B cell (primary cell): ENCODE results near the gene TNPO2. TPM values are rescaled to one million over a fixed set of nuclear protein-coding genes. Genes with fewer than 3 reads are reported as not detected.

Experiments used
- ATAC-seq: fragments of 200-7000 bp; cut with Tn5 transposase; one replicate; pipeline ENCODE4 v1.10.0; 2021; ENCODE audit warnings: low read depth, mild to moderate bottlenecking, moderate number of reproducible peaks, moderate library complexity
- CTCF ChIA-PET: fragments of 350-600 bp; sonication (Branson Sonifier 250); formaldehyde crosslinking; loops from one replicate; lab custom pipeline; 2021; ENCODE audit warnings: antibody characterized with exemption, inconsistent platforms; lab: Charles Lee
- POLR2A ChIA-PET: fragments of 350-600 bp; sonication (Branson Sonifier 250); formaldehyde crosslinking; loops from one replicate; lab custom pipeline; 2021; ENCODE audit warnings: antibody characterized with exemption; lab: Charles Lee
- DNase-seq: peaks from one replicate; pipeline ENCODE4 v3.0.0; 2013
- H2AFZ ChIP-seq: 2 replicates; pipeline ENCODE4 v1.6.1; 2012; ENCODE audit warnings: mild to moderate bottlenecking, low read depth, low read length; ENCODE audit not compliant: insufficient read depth, poor library complexity, severe bottlenecking
- H3K27ac ChIP-seq, 2 donors: 1 replicate in 1 of 2; 2 replicates in 1 of 2; pipeline ENCODE4 v1.5.1; 2012 to 2013; ENCODE audit warnings: low read length in 2 of 2, mild to moderate bottlenecking in 2 of 2, moderate library complexity in 1 of 2
- H3K27me3 ChIP-seq, 4 experiments: fragments of 200-600 bp in 1 of 4; sonication (generic) in 1 of 4; replicated peaks in 1 of 4; 1 replicate in 2 of 4; 2 replicates in 2 of 4; pipeline versions ENCODE4 v1.6.1 to v1.7.0; 2013 to 2016; ENCODE audit warnings: low read length in 3 of 4, mild to moderate bottlenecking in 2 of 4, mixed read lengths in 1 of 4, moderate library complexity in 1 of 4; ENCODE audit not compliant: insufficient read depth in 4 of 4, control insufficient read depth in 3 of 4; ENCODE audit errors: control extremely low read depth in 1 of 4
- H3K36me3 ChIP-seq, 2 experiments: replicated peaks in 1 of 2; 1 replicate in 1 of 2; 2 replicates in 1 of 2; pipeline versions ENCODE4 v1.6.1 to v1.7.1; 2013; ENCODE audit warnings: low read length in 1 of 2; ENCODE audit not compliant: insufficient read depth in 2 of 2, control insufficient read depth in 1 of 2; ENCODE audit errors: control extremely low read depth in 1 of 2, extremely low read depth in 1 of 2
- H3K4me1 ChIP-seq, 2 donors: fragments of 200-600 bp in 1 of 2; sonication (generic) in 1 of 2; 1 replicate in 1 of 2; 2 replicates in 1 of 2; pipeline versions ENCODE4 v1.5.1 to v1.6.1; 2013 to 2017; ENCODE audit warnings: low read length in 2 of 2; ENCODE audit not compliant: control insufficient read depth in 2 of 2, insufficient read depth in 2 of 2
- H3K4me2 ChIP-seq: replicated peaks from 2 replicates; pipeline ENCODE3; 2012; ENCODE audit warnings: mild to moderate bottlenecking, low read depth, low read length; ENCODE audit not compliant: poor library complexity, severe bottlenecking
- H3K4me3 ChIP-seq, 5 experiments: fragments of 200-600 bp in 1 of 5; sonication (generic) in 1 of 5; 1 replicate in 3 of 5; 2 replicates in 2 of 5; pipeline versions ENCODE4 v1.5.1 to v1.7.0; 2011 to 2016; ENCODE audit warnings: low read length in 4 of 5, mild to moderate bottlenecking in 4 of 5, low read depth in 2 of 5, control low read depth in 1 of 5, moderate library complexity in 1 of 5; ENCODE audit not compliant: insufficient read depth in 1 of 5; ENCODE audit errors: control extremely low read depth in 1 of 5, extremely low read depth in 1 of 5
- H3K79me2 ChIP-seq: fragments of 200-600 bp; sonication (generic); one replicate; pipeline ENCODE4 v1.6.0; 2016; ENCODE audit warnings: low read length; ENCODE audit not compliant: control insufficient read depth, insufficient read depth
- H3K9ac ChIP-seq: fragments of 200-600 bp; sonication (generic); 2 replicates; pipeline ENCODE4 v1.6.1; 2017; ENCODE audit warnings: mild to moderate bottlenecking, low read length, moderate library complexity
- H3K9me3 ChIP-seq, 3 donors: one replicate each; pipeline versions ENCODE4 v1.6.1 to v1.7.1; 2013; ENCODE audit warnings: low read length in 2 of 3; ENCODE audit not compliant: control insufficient read depth in 2 of 3, insufficient read depth in 1 of 3; ENCODE audit errors: control extremely low read depth in 1 of 3
- H4K20me1 ChIP-seq: 2 replicates; pipeline ENCODE4 v1.6.0; 2012; ENCODE audit warnings: mild to moderate bottlenecking, low read length; ENCODE audit not compliant: insufficient read depth, control insufficient read depth, poor library complexity, severe bottlenecking
- H3K27ac Mint-ChIP-seq: one replicate; pipeline ENCODE4 v1.8.0; 2021; ENCODE audit warnings: mixed read lengths
- H3K27me3 Mint-ChIP-seq: one replicate; pipeline ENCODE4 v1.8.0; 2021; ENCODE audit warnings: mixed read lengths
- H3K4me1 Mint-ChIP-seq: one replicate; pipeline ENCODE4 v1.8.0; 2021; ENCODE audit warnings: mixed read lengths
- H3K4me3 Mint-ChIP-seq: one replicate; pipeline ENCODE4 v1.8.0; 2021; ENCODE audit warnings: mixed read lengths
- H3K9me3 Mint-ChIP-seq: one replicate; pipeline ENCODE4 v1.8.0; 2022; ENCODE audit warnings: mixed read lengths; ENCODE audit not compliant: insufficient read depth
- EZH2 ChIP-seq: IDR thresholded peaks from 2 replicates; pipeline ENCODE4 v1.6.1; 2012; ENCODE audit warnings: borderline replicate concordance, low read depth, mild to moderate bottlenecking, moderate library complexity, low read length; ENCODE audit not compliant: insufficient read depth, poor library complexity, severe bottlenecking
- WGBS: methylation state at CpG from one replicate; pipeline ENCODE4 v1.1.5; 2013; ENCODE audit warnings: missing lambda C conversion rate; ENCODE audit not compliant: insufficient coverage; 5-methylcytosine and 5-hydroxymethylcytosine counted together
- intact Hi-C: fragments of 100-400 bp; cut with micrococcal nuclease; formaldehyde crosslinking; loops from one replicate; pipeline ENCODE4 v1.10.0; 2022
- polyA plus RNA-seq: library from polyadenylated mRNA; depleted of rRNA; stranded (reverse); fragments of >200 nt; gene quantifications from 2 replicates; pipeline ENCODE4 v1.2.3, GENCODE V29; 2012
- total RNA-seq, 2 donors: library from RNA; stranded (reverse); fragments of 120-200 nt in 1 of 2; gene quantifications; 1 replicate in 1 of 2; 2 replicates in 1 of 2; pipeline versions ENCODE4 v1.2.3 to v1.2.4, GENCODE V29; 2013 to 2022
- TF ChIP-seq, protein P1 (sequence below): fragments of 200-600 bp; IDR thresholded peaks from one replicate; pipeline ENCODE4 v1.8.0; 2022; ENCODE audit warnings: antibody characterized with exemption, mild to moderate bottlenecking

TNPO2 gene
- total and polyA plus RNA-seq, 2 donors (not counting 1 experiment from before 2014, with no cell fraction given), result 73.7 to 85.6 TPM

DNA sequence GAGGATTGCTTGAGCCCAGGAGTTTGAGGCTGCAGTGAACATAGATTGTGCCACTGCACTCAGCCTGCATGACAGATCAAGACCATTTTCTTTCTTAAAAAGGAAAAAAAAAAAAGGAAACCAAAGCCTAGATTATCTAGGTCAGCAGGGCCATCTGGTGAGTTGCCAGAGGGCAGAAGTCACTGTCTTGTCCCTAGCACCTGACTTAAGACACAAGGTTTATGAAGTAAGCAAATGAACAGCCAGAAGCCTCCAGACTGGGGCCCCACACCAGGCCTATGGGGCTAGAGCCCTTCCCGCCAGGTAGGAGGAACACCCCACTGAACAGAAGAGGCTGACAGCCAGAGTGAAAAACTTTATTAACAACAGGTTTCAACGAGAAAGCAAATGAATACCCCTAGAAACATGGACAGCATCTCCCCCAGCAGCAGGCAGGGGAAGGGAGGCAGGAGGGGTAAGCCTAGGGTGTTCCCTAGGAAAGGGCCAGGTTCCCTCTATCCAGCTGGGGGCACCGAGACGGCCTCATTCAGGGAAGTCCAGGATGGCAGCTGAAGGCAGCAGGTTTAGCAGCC lies 55.9 kb downstream of the TNPO2 start:
- peak overlapping the region; percentile 100 for H3K27ac Mint-ChIP-seq
- H3K4me1 Mint-ChIP-seq, result peaks cover 71% of the 10 kb centered on the region
- POLR2A ChIA-PET, result interaction anchor here (0.5 to 3.7 kb wide), 4 partner anchors 54 to 632 kb away, joined by 3 to 16 read pairs (median 6); partner anchors contain the start of gene ZNF433
- Histone ChIP-seq H3K79me2 (peaks cover 77% of the 10 kb centered on the region), H3K27ac (peak overlapping the region in 1 of 2 donors; percentile 14), H3K4me1 (peaks cover 37 to 60% of the 10 kb centered on the region in 2 donors), H3K9me3 (no peaks in the 10 kb centered on the region), H3K9ac (no peak overlapping the region), H2AFZ (no peak overlapping the region), H3K4me3 (no peak overlapping the region), H3K4me2 (peak overlapping the region; percentile 86), H3K27me3 (no peaks in the 10 kb centered on the region), H3K36me3 (peaks cover 0 to 32% of the 10 kb centered on the region in 2 experiments), H4K20me1 (peaks cover 31% of the 10 kb centered on the region)
- no peaks in the 10 kb centered on the region for H3K9me3 Mint-ChIP-seq
- H3K4me3 Mint-ChIP-seq, result peak overlapping the region; percentile 98
- DNase-seq (no peak), ATAC-seq (no peak)
- TF ChIP-seq, protein P1, sequence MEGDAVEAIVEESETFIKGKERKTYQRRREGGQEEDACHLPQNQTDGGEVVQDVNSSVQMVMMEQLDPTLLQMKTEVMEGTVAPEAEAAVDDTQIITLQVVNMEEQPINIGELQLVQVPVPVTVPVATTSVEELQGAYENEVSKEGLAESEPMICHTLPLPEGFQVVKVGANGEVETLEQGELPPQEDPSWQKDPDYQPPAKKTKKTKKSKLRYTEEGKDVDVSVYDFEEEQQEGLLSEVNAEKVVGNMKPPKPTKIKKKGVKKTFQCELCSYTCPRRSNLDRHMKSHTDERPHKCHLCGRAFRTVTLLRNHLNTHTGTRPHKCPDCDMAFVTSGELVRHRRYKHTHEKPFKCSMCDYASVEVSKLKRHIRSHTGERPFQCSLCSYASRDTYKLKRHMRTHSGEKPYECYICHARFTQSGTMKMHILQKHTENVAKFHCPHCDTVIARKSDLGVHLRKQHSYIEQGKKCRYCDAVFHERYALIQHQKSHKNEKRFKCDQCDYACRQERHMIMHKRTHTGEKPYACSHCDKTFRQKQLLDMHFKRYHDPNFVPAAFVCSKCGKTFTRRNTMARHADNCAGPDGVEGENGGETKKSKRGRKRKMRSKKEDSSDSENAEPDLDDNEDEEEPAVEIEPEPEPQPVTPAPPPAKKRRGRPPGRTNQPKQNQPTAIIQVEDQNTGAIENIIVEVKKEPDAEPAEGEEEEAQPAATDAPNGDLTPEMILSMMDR, result no peak
- TF ChIP-seq EZH2, result no peak
- intact Hi-C loops, result loop anchor here (5.0 kb wide), 2 partner anchors 54 to 226 kb away; partner anchors contain the start of genes TNPO2 and ZNF443
- CTCF ChIA-PET, result interaction anchor here (1.0 to 5.7 kb wide), 3 partner anchors 28 to 179 kb away, joined by 4 to 82 read pairs (median 9); no protein-coding TSS in a partner anchor
- no peaks in the 10 kb centered on the region for H3K27me3 Mint-ChIP-seq
- WGBS, result 88% methylated on average over 2 of the region's 4 CpGs
